Ishikawa (cell line): Measurements from ENCODE around the gene SIT1.

Experiments
- CEBPB ChIP-seq: IDR thresholded peaks from 2 replicates; pipeline ENCODE4 v1.6.1; 2012
- CREB1 ChIP-seq: IDR thresholded peaks from 2 replicates; pipeline ENCODE4 v1.6.1; 2012; ENCODE audit warnings: low read depth
- EGR1 ChIP-seq: IDR thresholded peaks from 2 replicates; pipeline ENCODE4 v1.6.1; 2012
- EP300 ChIP-seq: IDR thresholded peaks from 2 replicates; pipeline ENCODE4 v1.6.1; 2012; ENCODE audit warnings: borderline replicate concordance
- FOXM1 ChIP-seq: IDR thresholded peaks from 2 replicates; pipeline ENCODE4 v1.6.1; 2012; ENCODE audit warnings: low read depth, borderline replicate concordance
- NFIC ChIP-seq: IDR thresholded peaks from 2 replicates; pipeline ENCODE4 v1.6.1; 2012
- RAD21 ChIP-seq: IDR thresholded peaks from 2 replicates; pipeline ENCODE4 v1.6.1; 2012; ENCODE audit warnings: low read depth
- TAF1 ChIP-seq: IDR thresholded peaks from 2 replicates; pipeline ENCODE4 v1.6.1; 2012; ENCODE audit warnings: low read depth, mild to moderate bottlenecking
- TCF12 ChIP-seq: IDR thresholded peaks from 2 replicates; pipeline ENCODE4 v1.6.1; 2012; ENCODE audit warnings: low read depth
- TEAD4 ChIP-seq: IDR thresholded peaks from 2 replicates; pipeline ENCODE4 v1.6.1; 2012
- YY1 ChIP-seq: IDR thresholded peaks from 2 replicates; pipeline ENCODE4 v1.6.1; 2012; ENCODE audit warnings: low read depth
- TF ChIP-seq, protein P1 (sequence below): IDR thresholded peaks from 2 replicates; pipeline ENCODE4 v1.6.1; 2012
- TF ChIP-seq, protein P2 (sequence below): IDR thresholded peaks from 2 replicates; pipeline ENCODE4 v1.6.1; 2012
- TF ChIP-seq, protein P3 (sequence below): IDR thresholded peaks from 2 replicates; pipeline ENCODE4 v1.6.1; 2012; ENCODE audit warnings: low read depth, mild to moderate bottlenecking

Gene SIT1

DNA sequence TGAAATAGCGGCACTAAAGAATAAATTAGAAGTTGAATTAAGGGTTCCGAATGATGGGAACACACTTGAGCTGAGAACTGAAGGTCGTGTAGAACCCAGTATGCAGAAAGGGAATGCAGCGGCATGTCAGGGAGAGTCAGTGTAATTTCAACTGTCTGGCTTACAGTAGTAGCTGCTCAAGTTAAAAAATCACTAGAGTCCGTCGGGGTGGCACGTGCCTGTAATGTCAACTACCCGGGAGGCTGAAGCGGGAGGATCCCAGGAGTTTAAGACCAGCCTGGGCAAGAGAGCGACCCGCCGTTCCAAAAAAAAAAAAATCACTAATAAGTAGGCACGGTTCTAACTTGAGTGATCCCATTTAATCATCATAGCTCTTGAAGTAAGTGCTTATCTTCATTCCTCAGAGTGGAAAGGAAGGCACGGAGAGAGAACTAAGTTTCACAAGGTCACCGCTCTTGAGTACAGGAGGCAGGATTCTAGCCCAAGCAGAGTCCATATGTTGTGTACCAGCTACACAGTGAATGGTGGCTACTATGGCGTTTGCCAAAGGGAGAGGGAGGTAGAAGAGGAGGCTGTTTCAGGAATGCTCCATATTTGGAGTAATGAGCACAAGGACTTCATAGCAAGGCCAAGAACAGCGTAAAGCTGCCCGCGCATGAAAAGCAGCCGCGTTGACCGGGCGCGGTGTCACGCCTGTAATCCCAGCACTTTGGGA is 6.3 kb upstream of the SIT1 start:
- no peak for TF ChIP-seq TAF1
- no peak for TF ChIP-seq YY1
- TF ChIP-seq RAD21 = no peak
- no peak for TF ChIP-seq FOXM1
- TF ChIP-seq, protein P1, sequence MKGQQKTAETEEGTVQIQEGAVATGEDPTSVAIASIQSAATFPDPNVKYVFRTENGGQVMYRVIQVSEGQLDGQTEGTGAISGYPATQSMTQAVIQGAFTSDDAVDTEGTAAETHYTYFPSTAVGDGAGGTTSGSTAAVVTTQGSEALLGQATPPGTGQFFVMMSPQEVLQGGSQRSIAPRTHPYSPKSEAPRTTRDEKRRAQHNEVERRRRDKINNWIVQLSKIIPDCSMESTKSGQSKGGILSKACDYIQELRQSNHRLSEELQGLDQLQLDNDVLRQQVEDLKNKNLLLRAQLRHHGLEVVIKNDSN = no peak
- TF ChIP-seq CREB1 = no peak
- TF ChIP-seq, protein P2, sequence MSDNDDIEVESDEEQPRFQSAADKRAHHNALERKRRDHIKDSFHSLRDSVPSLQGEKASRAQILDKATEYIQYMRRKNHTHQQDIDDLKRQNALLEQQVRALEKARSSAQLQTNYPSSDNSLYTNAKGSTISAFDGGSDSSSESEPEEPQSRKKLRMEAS = no peak
- no peak for TF ChIP-seq EP300
- no peak for TF ChIP-seq EGR1
- TF ChIP-seq CEBPB = no peak

DNA sequence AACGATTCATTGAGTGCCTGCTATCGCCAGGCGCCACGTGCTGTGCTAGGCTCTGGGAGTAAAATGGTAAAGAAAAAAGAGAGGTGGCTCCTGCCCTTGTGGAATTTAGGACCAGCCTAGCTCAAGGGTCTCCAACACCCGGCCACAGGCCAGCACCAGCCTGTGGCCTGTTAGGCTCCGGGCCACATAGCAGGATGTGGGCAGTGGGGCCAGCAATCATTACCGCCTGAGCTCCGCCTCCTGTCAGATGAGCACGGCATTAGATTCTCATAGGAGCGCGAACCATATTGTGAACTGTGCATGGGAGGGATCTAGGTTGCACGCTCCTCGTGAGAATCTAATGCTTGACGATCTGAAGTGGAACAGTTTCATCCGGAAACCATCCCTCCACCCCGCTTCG is 5.6 kb upstream of the SIT1 start:
- TF ChIP-seq CEBPB (no peak), TCF12 (no peak), FOXM1 (no peak), EGR1 (no peak), TAF1 (no peak), YY1 (no peak), TEAD4 (no peak)
- TF ChIP-seq, protein P3, sequence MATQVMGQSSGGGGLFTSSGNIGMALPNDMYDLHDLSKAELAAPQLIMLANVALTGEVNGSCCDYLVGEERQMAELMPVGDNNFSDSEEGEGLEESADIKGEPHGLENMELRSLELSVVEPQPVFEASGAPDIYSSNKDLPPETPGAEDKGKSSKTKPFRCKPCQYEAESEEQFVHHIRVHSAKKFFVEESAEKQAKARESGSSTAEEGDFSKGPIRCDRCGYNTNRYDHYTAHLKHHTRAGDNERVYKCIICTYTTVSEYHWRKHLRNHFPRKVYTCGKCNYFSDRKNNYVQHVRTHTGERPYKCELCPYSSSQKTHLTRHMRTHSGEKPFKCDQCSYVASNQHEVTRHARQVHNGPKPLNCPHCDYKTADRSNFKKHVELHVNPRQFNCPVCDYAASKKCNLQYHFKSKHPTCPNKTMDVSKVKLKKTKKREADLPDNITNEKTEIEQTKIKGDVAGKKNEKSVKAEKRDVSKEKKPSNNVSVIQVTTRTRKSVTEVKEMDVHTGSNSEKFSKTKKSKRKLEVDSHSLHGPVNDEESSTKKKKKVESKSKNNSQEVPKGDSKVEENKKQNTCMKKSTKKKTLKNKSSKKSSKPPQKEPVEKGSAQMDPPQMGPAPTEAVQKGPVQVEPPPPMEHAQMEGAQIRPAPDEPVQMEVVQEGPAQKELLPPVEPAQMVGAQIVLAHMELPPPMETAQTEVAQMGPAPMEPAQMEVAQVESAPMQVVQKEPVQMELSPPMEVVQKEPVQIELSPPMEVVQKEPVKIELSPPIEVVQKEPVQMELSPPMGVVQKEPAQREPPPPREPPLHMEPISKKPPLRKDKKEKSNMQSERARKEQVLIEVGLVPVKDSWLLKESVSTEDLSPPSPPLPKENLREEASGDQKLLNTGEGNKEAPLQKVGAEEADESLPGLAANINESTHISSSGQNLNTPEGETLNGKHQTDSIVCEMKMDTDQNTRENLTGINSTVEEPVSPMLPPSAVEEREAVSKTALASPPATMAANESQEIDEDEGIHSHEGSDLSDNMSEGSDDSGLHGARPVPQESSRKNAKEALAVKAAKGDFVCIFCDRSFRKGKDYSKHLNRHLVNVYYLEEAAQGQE = no peak

DNA sequence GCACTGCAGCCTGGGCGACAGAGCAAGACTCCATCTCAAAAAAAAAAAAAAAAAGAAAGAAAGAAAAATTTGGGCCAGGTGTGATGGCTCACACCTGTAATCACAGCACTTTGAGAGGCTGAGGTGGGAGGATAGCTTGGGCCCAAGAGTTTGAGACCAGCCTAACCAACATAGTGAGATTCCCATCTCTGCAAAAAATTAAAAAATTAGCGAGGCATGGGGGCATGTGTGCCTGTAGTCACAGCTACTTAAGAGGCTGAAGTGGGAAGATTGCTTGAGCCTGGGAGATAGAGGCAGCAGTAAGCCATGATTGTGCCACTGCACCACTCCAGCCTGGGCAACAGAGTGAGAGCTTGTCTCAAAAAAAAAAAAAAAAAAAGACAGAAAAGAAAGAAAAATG is 2.9 kb upstream of the SIT1 start:
- no peak for TF ChIP-seq EGR1
- TF ChIP-seq TEAD4 = no peak
- no peak for TF ChIP-seq NFIC
- TF ChIP-seq, protein P1 = no peak
- TF ChIP-seq CREB1 = no peak

DNA sequence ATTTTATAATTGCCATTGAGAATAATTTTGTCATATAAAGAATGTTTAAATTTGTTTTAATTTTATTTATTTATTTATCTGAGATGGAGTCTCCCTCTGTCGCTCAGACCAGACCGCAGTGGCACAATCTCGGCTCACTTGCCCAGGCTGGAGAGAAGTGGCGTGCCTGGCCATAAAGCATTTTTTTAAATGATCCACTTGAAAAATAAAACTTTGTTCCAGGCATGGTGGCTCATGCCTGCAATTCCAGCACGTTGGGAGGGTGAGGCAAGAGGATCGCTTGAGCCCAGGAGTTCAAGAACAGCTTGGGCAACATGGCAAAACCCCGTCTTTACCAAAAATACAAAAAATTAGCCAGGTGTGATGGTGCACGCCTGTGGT is 2.1 kb upstream of the SIT1 start:
- TF ChIP-seq, protein P3 = no peak
- no peak for TF ChIP-seq RAD21
- no peak for TF ChIP-seq YY1
- no peak for TF ChIP-seq CREB1
- no peak for TF ChIP-seq NFIC
- no peak for TF ChIP-seq EP300

DNA sequence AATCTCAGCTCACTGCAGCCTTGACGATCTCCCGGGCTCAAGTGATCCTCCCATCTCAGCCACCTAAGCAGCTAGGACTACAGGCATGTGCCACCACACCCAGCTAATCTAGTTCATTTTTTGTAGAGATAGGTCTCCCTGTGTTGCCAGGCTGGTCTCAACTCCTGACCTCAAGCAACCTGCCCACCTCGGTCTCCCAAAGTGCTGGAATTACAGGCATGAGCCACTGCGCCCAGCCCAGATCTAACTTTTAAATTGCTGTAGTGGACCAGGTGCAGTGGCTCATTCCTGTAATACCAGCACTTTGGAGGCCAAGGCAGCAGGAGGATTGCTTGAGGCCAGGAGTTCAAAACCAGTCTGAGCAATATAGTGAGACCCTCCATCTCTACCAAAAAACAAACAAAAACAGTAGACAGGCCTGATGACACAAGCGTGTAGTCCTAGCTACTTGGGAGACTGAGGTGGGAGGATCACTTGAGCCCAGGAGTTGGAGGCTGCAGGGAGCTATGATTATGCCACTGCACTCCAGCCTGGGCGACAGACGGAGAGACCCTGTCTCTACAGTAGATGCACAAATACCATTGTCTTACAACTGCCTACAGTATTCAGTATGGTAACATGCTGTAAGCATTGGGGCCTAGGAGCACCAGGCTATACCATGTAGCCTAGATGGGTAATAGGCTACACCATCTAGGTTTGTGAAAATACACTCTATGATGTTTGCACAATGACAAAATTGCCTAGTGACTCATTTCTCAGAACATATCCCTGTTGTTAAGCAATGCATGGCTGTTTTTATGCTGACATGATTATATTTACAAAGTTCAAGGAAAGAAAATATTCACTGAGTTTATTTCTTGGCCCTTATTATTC is 1.5 kb upstream of the SIT1 start:
- TF ChIP-seq TEAD4 = no peak
- TF ChIP-seq EGR1 = no peak
- TF ChIP-seq TCF12 = no peak
- TF ChIP-seq CREB1 = no peak
- TF ChIP-seq, protein P3 = no peak
- TF ChIP-seq RAD21 = no peak
